ENCODE data around the gene SCTR. TPM values are rescaled to one million over a fixed set of nuclear protein-coding genes. Genes with fewer than 3 reads are reported as not detected.

The SCTR gene
- total RNA-seq (2013): not detected
- not detected for polyA plus RNA-seq
- polyA minus RNA-seq: not detected in 2 replicates
- 0 to 1.7 (median 0) reads per million in 11 experiments for total RNA-seq

DNA sequence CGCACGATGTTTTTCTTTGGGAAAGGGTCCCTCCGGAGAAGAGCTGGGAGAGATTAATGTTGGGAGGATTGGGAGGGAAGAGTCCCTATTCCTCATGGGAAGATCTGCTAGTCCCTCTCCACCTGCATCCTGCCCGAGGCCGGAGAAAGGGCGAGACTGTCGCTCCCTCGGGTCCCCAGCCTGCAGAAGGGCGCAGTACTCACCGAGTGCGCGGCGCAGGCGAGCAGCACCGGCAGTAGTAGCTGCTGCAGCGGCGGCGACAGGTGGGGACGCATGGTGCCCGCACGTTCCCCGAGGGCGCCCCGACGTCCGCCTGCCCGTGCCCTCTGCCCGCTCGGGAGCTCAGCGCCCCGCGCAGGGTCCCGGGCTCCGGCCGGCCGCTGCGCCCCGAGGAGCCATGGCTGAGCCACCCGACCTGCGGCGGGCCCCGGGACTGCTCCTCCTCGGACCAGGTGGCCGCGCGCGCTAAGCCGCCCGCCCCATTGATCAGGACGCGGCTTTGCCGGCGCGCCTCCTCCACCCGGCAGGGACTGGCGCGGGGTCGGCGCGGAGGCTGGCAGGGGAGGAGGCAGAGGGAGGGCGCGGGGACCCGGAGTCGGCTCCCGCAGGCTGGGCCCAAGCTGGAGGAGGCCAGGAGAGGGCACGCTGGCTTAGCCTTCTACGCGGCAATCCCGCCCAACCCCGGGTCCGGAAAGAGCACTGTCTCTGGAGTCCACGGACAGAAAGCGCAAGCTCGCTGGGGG lies at the start of gene SCTR:
Gene SCTR, minus strand, starts transcription at position 532 of the 743 bp plus-strand sequence. Its CDS starts 257 bp downstream, at position 275.
- no peak within 1 kb of the TSS for H3K4me2 ChIP-seq (replicated peaks; ENCODE audit: extremely low read depth, low read length, poor library complexity, severe bottlenecking)
- Mint-ChIP-seq H3K4me1 (no peaks in the 10 kb centered on the region), H3K9me3 (peaks cover 0 to 13% (median under 1%) of the 10 kb centered on the region in 7 donors), H3K36me3 (no peaks in the 10 kb centered on the region), H3K4me3 (peak within 1 kb of the TSS in 1 of 2 donors; percentile 76), H3K27me3 (ENCODE audit: low read depth in 3 of 3) (peaks cover 37 to 50% (median 40%) of the 10 kb centered on the region in 3 donors), H3K27ac (peak within 1 kb of the TSS in 1 of 7 donors; percentile 43)
- DNase-seq: no peak
- no peak within 1 kb of the TSS for H3K9ac ChIP-seq (ENCODE audit: insufficient read depth, low read length, poor library complexity, severe bottlenecking)
- H4K20me1 ChIP-seq (ENCODE audit: insufficient read depth, low read length): no peaks in the 10 kb centered on the region
- H3K4me3 ChIP-seq (replicated peaks in 1 of 3; ENCODE audit: low read depth in 2 of 3, low read length in 3 of 3): no peak within 1 kb of the TSS
- H3K27ac ChIP-seq (ENCODE audit: low read depth in 1 of 2, low read length in 2 of 2): no peak within 1 kb of the TSS
- no peaks in the 10 kb centered on the region for H3K4me1 ChIP-seq (ENCODE audit: control insufficient read depth in 1 of 2, insufficient read depth in 2 of 2, low read length in 2 of 2)
- H3K9me3 ChIP-seq (replicated peaks in 1 of 2; ENCODE audit: control insufficient read depth in 1 of 2, insufficient read depth in 1 of 2, low read length in 2 of 2): no peaks in the 10 kb centered on the region
- no peaks in the 10 kb centered on the region for H3K79me2 ChIP-seq (ENCODE audit: insufficient read depth, low read length)
- intact Hi-C loops (cut with micrococcal nuclease): no loop called here
- no peak within 1 kb of the TSS for H2AFZ ChIP-seq (ENCODE audit: insufficient read depth, low read depth, low read length, poor library complexity, severe bottlenecking)
- TF ChIP-seq, protein P1, sequence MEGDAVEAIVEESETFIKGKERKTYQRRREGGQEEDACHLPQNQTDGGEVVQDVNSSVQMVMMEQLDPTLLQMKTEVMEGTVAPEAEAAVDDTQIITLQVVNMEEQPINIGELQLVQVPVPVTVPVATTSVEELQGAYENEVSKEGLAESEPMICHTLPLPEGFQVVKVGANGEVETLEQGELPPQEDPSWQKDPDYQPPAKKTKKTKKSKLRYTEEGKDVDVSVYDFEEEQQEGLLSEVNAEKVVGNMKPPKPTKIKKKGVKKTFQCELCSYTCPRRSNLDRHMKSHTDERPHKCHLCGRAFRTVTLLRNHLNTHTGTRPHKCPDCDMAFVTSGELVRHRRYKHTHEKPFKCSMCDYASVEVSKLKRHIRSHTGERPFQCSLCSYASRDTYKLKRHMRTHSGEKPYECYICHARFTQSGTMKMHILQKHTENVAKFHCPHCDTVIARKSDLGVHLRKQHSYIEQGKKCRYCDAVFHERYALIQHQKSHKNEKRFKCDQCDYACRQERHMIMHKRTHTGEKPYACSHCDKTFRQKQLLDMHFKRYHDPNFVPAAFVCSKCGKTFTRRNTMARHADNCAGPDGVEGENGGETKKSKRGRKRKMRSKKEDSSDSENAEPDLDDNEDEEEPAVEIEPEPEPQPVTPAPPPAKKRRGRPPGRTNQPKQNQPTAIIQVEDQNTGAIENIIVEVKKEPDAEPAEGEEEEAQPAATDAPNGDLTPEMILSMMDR (IDR thresholded peaks at IDR 0.05): no peak
- 10% methylated on average over 74 of the region's 74 CpGs for WGBS (ENCODE audit: insufficient coverage)
- no peaks in the 10 kb centered on the region for H3K36me3 ChIP-seq (replicated peaks in 1 of 2; ENCODE audit: control insufficient read depth in 1 of 2, insufficient read depth in 2 of 2, low read length in 2 of 2)
- peaks cover 33 to 40% of the 10 kb centered on the region in 2 donors for H3K27me3 ChIP-seq (ENCODE audit: control insufficient read depth in 2 of 2, insufficient read depth in 2 of 2, low read length in 2 of 2)

DNA sequence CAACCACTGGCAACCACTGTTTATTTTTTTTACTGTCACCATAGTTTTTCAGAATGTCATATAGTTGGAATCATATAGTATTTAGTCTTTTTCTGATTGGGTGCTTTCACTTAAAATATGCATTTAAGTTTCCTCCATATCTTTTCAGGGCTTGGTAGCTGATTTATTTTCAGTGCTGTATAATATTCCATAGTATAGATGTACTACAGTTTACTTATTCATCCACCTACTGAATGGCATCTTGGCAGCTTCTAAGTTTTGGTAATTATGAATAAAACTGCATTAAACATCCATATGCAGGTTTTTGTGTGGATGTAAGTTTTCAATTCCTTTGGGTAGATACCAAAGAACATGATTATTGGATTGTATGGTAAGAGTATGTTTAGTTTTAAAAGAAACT lies 43.0 kb upstream of the SCTR start:
- H3K4me2 ChIP-seq (replicated peaks; ENCODE audit: extremely low read depth, low read length, poor library complexity, severe bottlenecking): no peak overlapping the region
- no peaks in the 10 kb centered on the region for H4K20me1 ChIP-seq (ENCODE audit: insufficient read depth, low read length)
- H3K9ac ChIP-seq (ENCODE audit: insufficient read depth, low read length, poor library complexity, severe bottlenecking): no peak overlapping the region
- TF ChIP-seq, protein P1 (IDR thresholded peaks at IDR 0.05): no peak
- Mint-ChIP-seq H3K27ac (no peak overlapping the region), H3K4me1 (no peaks in the 10 kb centered on the region), H3K27me3 (ENCODE audit: low read depth in 3 of 3) (peaks cover 2 to 4% (median 2%) of the 10 kb centered on the region in 3 donors), H3K4me3 (no peak overlapping the region), H3K9me3 (peaks cover 3 to 10% (median 4%) of the 10 kb centered on the region in 7 donors), H3K36me3 (no peaks in the 10 kb centered on the region)
- no peaks in the 10 kb centered on the region for H3K27me3 ChIP-seq (ENCODE audit: control insufficient read depth in 2 of 2, insufficient read depth in 2 of 2, low read length in 2 of 2)
- H3K79me2 ChIP-seq (ENCODE audit: insufficient read depth, low read length): no peaks in the 10 kb centered on the region
- H3K9me3 ChIP-seq (replicated peaks in 1 of 2; ENCODE audit: control insufficient read depth in 1 of 2, insufficient read depth in 1 of 2, low read length in 2 of 2): no peaks in the 10 kb centered on the region
- H3K4me3 ChIP-seq (replicated peaks in 1 of 3; ENCODE audit: low read depth in 2 of 3, low read length in 3 of 3): no peak overlapping the region
- no peak overlapping the region for H3K27ac ChIP-seq (ENCODE audit: low read depth in 1 of 2, low read length in 2 of 2)
- no peak for DNase-seq
- no peaks in the 10 kb centered on the region for H3K4me1 ChIP-seq (ENCODE audit: control insufficient read depth in 1 of 2, insufficient read depth in 2 of 2, low read length in 2 of 2)
- no peak overlapping the region for H2AFZ ChIP-seq (ENCODE audit: insufficient read depth, low read depth, low read length, poor library complexity, severe bottlenecking)
- H3K36me3 ChIP-seq (replicated peaks in 1 of 2; ENCODE audit: control insufficient read depth in 1 of 2, insufficient read depth in 2 of 2, low read length in 2 of 2): no peaks in the 10 kb centered on the region
- intact Hi-C loops (cut with micrococcal nuclease): no loop called here

All from CD14-positive monocyte (primary cell).